ENCODE data around the gene FOXL3. TPM values are rescaled to one million over a fixed set of nuclear protein-coding genes. Genes with fewer than 3 reads are reported as not detected.

The FOXL3 gene
- total RNA-seq, 1 donor from 2014 or later: not detected

DNA sequence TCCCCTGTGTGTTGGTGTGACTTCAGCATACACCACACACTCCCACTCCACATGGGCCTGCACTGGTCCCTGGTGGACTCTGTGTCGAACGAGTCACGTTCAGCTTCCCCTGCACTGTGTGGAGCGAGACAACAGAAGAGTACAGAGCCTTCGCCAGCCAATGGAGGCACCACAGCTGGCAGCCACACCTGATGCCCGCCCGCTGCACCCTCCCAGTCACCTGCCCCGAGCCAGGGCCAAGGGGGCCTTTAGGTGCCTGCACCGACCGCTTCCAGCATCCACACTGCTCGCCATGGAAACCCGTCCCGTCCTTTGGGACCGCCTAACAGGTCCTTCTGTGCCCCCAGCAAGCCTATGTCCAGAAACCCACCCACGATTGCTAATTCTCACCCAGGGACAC lies 9.2 kb downstream of the FOXL3 start:
- Mint-ChIP-seq H3K4me1 (ENCODE audit: low read depth) (peaks cover 2% of the 10 kb centered on the region), H3K9me3 (ENCODE audit: low read depth) (no peaks in the 10 kb centered on the region), H3K4me3 (ENCODE audit: low read depth) (no peak overlapping the region), H3K27me3 (peaks cover 21% of the 10 kb centered on the region), H3K36me3 (ENCODE audit: insufficient read depth) (no peaks in the 10 kb centered on the region), H3K27ac (no peak overlapping the region)
- DNase-seq (ENCODE audit: low spot score, unreplicated experiment): no peak
- TF ChIP-seq, protein P1, sequence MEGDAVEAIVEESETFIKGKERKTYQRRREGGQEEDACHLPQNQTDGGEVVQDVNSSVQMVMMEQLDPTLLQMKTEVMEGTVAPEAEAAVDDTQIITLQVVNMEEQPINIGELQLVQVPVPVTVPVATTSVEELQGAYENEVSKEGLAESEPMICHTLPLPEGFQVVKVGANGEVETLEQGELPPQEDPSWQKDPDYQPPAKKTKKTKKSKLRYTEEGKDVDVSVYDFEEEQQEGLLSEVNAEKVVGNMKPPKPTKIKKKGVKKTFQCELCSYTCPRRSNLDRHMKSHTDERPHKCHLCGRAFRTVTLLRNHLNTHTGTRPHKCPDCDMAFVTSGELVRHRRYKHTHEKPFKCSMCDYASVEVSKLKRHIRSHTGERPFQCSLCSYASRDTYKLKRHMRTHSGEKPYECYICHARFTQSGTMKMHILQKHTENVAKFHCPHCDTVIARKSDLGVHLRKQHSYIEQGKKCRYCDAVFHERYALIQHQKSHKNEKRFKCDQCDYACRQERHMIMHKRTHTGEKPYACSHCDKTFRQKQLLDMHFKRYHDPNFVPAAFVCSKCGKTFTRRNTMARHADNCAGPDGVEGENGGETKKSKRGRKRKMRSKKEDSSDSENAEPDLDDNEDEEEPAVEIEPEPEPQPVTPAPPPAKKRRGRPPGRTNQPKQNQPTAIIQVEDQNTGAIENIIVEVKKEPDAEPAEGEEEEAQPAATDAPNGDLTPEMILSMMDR (IDR thresholded peaks at IDR 0.05; ENCODE audit: unreplicated experiment): no peak

DNA sequence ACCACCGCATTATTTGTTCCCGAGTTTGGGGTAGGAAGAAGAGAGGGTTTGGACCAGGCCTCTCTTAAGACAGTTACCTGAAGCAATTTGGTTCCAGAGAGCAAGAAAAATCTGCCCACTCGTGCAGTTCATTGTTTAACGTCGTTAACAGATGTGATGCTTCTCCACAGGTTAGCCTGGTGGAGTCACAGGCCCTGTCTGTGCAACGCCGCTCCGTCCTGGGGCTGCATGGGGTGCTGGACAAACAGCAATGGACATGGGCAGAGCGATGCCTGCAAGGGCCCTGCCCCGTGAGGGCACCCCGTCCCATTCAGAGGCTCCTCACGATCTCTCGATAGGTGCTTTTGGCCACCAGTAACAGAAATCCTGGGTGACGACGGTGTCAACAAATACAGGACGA lies 9.7 kb downstream of the FOXL3 start:
- no peaks in the 10 kb centered on the region for H3K4me1 Mint-ChIP-seq (ENCODE audit: low read depth)
- TF ChIP-seq, protein P1 (IDR thresholded peaks at IDR 0.05; ENCODE audit: unreplicated experiment): no peak

DNA sequence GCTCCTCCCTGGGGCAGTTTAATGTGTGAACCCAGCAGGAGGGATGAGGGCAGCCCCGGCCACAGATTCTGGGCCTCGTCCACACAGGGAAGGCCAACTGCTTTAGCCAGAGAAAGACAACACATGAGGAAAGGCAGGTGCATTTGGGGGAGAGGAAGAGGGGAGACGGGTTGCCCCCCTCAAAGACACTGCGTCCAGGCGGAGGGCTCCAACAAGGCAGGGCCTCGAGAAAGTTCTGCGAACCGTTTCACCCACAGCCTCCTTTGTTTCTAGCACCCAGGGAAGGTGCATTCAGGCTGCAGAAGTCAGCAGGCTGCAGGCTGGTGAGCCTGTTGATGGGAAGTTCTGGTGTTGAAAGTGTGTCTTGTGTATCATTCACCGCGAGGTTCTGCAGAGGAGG lies 10.1 kb downstream of the FOXL3 start:
- no peak for DNase-seq (ENCODE audit: low spot score, unreplicated experiment)
- no peaks in the 10 kb centered on the region for H3K4me1 Mint-ChIP-seq (ENCODE audit: low read depth)
- TF ChIP-seq, protein P1 (IDR thresholded peaks at IDR 0.05; ENCODE audit: unreplicated experiment): no peak
- no peak overlapping the region for H3K27ac Mint-ChIP-seq
- no peaks in the 10 kb centered on the region for H3K36me3 Mint-ChIP-seq (ENCODE audit: insufficient read depth)
- no peak overlapping the region for H3K4me3 Mint-ChIP-seq (ENCODE audit: low read depth)
- H3K9me3 Mint-ChIP-seq (ENCODE audit: low read depth): no peaks in the 10 kb centered on the region
- H3K27me3 Mint-ChIP-seq: peaks cover 23% of the 10 kb centered on the region

More for the DNA sequence above, 9.7 kb downstream of the FOXL3 start:
- peaks cover 20% of the 10 kb centered on the region for H3K27me3 Mint-ChIP-seq
- DNase-seq (ENCODE audit: low spot score, unreplicated experiment): no peak
- no peak overlapping the region for H3K4me3 Mint-ChIP-seq (ENCODE audit: low read depth)
- H3K36me3 Mint-ChIP-seq (ENCODE audit: insufficient read depth): no peaks in the 10 kb centered on the region
- no peaks in the 10 kb centered on the region for H3K9me3 Mint-ChIP-seq (ENCODE audit: low read depth)
- H3K27ac Mint-ChIP-seq: no peak overlapping the region

DNA sequence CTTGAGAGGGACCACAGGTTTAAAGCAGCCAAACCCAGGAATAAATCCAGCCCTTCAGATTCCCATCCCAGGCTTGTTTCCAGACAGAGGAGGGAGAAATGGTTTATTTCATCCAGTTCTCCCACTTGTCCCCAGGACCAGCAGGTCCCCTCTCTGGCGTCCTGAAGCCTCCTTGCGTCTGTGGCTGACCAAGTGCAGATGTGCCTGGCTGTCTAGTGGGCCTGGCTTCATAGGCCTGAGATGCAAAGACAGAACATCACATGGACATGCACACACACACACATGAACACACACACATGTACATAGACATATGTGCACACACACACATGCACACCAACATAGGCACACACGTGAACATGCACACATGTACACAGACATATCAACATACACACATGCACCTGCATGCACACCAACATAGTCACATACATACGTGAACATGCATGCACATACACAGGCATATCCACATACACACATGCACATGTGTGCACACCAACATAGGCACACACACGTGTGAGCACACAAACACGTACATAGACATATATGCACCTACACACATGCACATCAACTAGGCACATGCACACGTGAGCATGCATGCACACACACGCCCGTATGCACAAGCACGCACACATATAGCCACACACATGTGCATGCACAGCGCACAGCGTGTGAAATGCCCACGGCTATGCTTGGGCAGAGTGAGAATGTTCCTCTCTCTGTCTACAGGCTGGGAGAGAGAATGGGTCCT lies 10.7 kb downstream of the FOXL3 start:
- TF ChIP-seq, protein P1 (IDR thresholded peaks at IDR 0.05; ENCODE audit: unreplicated experiment): no peak
- H3K27ac Mint-ChIP-seq: no peak overlapping the region
- H3K9me3 Mint-ChIP-seq (ENCODE audit: low read depth): no peaks in the 10 kb centered on the region
- no peak for DNase-seq (ENCODE audit: low spot score, unreplicated experiment)
- no peaks in the 10 kb centered on the region for H3K4me1 Mint-ChIP-seq (ENCODE audit: low read depth)
- no peaks in the 10 kb centered on the region for H3K36me3 Mint-ChIP-seq (ENCODE audit: insufficient read depth)
- H3K4me3 Mint-ChIP-seq (ENCODE audit: low read depth): no peak overlapping the region
- peaks cover 23% of the 10 kb centered on the region for H3K27me3 Mint-ChIP-seq

DNA sequence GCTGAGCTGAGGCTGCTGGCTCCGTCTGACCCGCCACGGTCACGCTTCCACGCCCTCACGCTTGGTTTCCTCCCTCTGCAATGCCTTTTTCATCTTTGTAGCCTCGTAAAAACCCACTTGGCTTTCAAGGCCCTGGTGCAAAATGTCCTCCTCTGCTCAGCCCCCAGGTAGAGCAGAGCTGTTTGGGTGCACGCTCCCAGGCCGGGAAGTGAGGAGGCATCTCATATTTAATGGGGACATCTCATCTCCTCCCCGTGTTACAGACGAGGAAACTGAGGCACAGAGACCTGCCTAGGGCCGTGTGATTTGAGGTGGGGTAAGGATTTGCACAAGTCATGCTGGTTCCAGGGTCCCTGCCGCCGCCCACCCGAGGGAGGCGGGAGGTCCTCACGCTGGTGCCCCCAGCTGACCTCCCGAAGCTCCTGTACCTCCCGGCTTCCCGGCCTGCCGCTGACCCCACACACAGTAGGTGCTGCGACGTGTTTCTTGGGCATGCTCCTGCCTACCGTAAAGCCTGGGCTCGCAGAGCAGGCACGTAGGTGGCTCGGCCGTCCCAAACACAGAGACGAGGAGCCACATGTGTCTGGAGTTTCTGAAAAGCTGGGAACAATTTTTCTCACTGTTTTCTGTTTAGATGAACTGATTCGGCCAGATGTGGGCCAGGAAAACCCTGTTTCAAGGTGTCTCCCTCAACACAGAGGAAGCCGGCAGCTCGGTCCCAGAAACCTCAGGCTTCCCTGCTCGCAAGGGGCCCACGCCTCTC lies 11.5 kb downstream of the FOXL3 start:
- no peak for DNase-seq (ENCODE audit: low spot score, unreplicated experiment)
- H3K9me3 Mint-ChIP-seq (ENCODE audit: low read depth): no peaks in the 10 kb centered on the region
- no peak overlapping the region for H3K27ac Mint-ChIP-seq

More for the DNA sequence above, 11.5 kb downstream of the FOXL3 start:
- peaks cover 23% of the 10 kb centered on the region for H3K27me3 Mint-ChIP-seq
- no peak overlapping the region for H3K4me3 Mint-ChIP-seq (ENCODE audit: low read depth)
- TF ChIP-seq, protein P1 (IDR thresholded peaks at IDR 0.05; ENCODE audit: unreplicated experiment): no peak
- H3K36me3 Mint-ChIP-seq (ENCODE audit: insufficient read depth): no peaks in the 10 kb centered on the region
- H3K4me1 Mint-ChIP-seq (ENCODE audit: low read depth): no peaks in the 10 kb centered on the region

Data from progenitor cell of endocrine pancreas (in vitro differentiated cells).